ENCODE results near the gene PACSIN1. TPM values are rescaled to one million over a fixed set of nuclear protein-coding genes. Genes with fewer than 3 reads are reported as not detected.

Gene PACSIN1
- total and polyA plus RNA-seq, 10 of the 15 experiments (the other 5 are each of a cell fraction or from before 2014, with no cell fraction given): 0.50 to 9.4 (median 2.8) TPM

DNA sequence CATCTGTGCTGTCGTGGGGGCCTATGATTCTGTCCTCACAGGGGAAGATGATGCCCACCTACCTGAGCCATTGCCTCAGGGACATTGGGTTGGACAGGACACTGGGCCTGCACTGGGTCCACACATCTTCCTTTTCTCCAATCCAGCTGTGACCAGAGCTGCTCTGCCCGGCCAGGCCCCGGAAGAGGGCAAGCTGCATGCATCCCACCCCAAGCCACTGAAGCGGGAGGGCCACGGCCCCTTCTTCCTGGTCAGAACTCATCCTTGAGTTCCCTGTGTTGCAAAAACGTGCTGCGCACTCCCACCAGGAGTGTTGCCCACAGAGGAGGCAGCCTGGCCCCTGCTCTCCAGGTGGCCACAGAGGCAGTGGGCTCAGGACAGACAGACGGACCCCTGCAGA lies 52.1 kb downstream of the PACSIN1 start:
- TF ChIP-seq EGR1 (IDR thresholded peaks at IDR 0.05; ENCODE audit: borderline replicate concordance in 1 of 2, low read depth in 2 of 2, low read length in 2 of 2) (no peak), TCF12 (IDR thresholded peaks at IDR 0.05; ENCODE audit: low read depth, low read length) (no peak), STAT3 (IDR thresholded peaks at IDR 0.05; ENCODE audit: low read depth, low read length) (no peak), SMC3 (IDR thresholded peaks at IDR 0.05; ENCODE audit: borderline replicate concordance, low read length) (no peak)
- TF ChIP-seq, protein P1, sequence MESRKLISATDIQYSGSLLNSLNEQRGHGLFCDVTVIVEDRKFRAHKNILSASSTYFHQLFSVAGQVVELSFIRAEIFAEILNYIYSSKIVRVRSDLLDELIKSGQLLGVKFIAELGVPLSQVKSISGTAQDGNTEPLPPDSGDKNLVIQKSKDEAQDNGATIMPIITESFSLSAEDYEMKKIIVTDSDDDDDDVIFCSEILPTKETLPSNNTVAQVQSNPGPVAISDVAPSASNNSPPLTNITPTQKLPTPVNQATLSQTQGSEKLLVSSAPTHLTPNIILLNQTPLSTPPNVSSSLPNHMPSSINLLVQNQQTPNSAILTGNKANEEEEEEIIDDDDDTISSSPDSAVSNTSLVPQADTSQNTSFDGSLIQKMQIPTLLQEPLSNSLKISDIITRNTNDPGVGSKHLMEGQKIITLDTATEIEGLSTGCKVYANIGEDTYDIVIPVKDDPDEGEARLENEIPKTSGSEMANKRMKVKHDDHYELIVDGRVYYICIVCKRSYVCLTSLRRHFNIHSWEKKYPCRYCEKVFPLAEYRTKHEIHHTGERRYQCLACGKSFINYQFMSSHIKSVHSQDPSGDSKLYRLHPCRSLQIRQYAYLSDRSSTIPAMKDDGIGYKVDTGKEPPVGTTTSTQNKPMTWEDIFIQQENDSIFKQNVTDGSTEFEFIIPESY (IDR thresholded peaks at IDR 0.05): no peak
- TF ChIP-seq, protein P2, sequence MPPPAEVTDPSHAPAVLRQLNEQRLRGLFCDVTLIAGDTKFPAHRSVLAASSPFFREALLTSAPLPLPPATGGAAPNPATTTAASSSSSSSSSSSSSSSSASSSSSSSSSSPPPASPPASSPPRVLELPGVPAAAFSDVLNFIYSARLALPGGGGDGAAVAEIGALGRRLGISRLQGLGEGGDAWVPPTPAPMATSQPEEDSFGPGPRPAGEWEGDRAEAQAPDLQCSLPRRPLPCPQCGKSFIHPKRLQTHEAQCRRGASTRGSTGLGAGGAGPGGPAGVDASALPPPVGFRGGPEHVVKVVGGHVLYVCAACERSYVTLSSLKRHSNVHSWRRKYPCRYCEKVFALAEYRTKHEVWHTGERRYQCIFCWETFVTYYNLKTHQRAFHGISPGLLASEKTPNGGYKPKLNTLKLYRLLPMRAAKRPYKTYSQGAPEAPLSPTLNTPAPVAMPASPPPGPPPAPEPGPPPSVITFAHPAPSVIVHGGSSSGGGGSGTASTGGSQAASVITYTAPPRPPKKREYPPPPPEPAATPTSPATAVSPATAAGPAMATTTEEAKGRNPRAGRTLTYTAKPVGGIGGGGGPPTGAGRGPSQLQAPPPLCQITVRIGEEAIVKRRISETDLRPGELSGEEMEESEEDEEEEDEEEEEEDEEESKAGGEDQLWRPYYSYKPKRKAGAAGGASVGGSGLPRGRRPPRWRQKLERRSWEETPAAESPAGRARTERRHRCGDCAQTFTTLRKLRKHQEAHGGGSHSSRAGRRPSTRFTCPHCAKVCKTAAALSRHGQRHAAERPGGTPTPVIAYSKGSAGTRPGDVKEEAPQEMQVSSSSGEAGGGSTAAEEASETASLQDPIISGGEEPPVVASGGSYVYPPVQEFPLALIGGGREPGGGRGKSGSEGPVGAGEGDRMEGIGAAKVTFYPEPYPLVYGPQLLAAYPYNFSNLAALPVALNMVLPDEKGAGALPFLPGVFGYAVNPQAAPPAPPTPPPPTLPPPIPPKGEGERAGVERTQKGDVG (CRISPR knock-in tag; IDR thresholded peaks at IDR 0.05): no peak
- intact Hi-C loops (cut with micrococcal nuclease; ENCODE audit: unreplicated experiment) (no loop called here), in situ Hi-C loops (cut with MboI) (no loop called here)
- SMC1A ChIA-PET (ENCODE audit: uncharacterized antibody, unreplicated experiment): interaction anchor here (1.0 kb wide), 1 partner anchor 58 kb away, joined by 4 read pairs; no protein-coding TSS in a partner anchor
- no peak for FAIRE-seq
- H3K27ac ChIP-seq (ENCODE audit: control insufficient read depth, insufficient read depth): no peak overlapping the region
- POLR2A ChIA-PET: no interaction called here
- H3K4me2 ChIP-seq (ENCODE audit: control insufficient read depth, insufficient read depth): no peak overlapping the region
- no peak for DNase-seq (ENCODE audit: low read depth, low spot score)
- no peaks in the 10 kb centered on the region for H3K9me3 ChIP-seq (replicated peaks; ENCODE audit: control insufficient read depth, insufficient read depth, low read length)
- no peak overlapping the region for H3K9ac ChIP-seq (ENCODE audit: control insufficient read depth, insufficient read depth, low read length)
- no peaks in the 10 kb centered on the region for H3K36me3 ChIP-seq (ENCODE audit: control insufficient read depth in 2 of 2, insufficient read depth in 2 of 2, low read length in 1 of 2)
- CTCF ChIA-PET: interaction anchor here (1.9 kb wide), 1 partner anchor 58 kb away, joined by 6 read pairs; no protein-coding TSS in a partner anchor
- H2AFZ ChIP-seq (ENCODE audit: control insufficient read depth, low read depth, low read length): no peak overlapping the region
- H3K4me1 ChIP-seq (ENCODE audit: control insufficient read depth, insufficient read depth, low read length): no peaks in the 10 kb centered on the region
- WGBS (ENCODE audit: insufficient coverage, insufficient replicate concordance, low lambda C conversion rate, missing lambda C conversion rate): 32% methylated on average over 8 of the region's 8 CpGs
- BruUV-seq (replicated peaks): no TSS peak
- ATAC-seq: no peak
- no peaks in the 10 kb centered on the region for H3K79me2 ChIP-seq (ENCODE audit: control insufficient read depth, insufficient read depth, low read length)
- H3K27me3 ChIP-seq (replicated peaks in 1 of 2; ENCODE audit: control insufficient read depth in 2 of 2, insufficient read depth in 2 of 2, low read length in 1 of 2): no peaks in the 10 kb centered on the region; a peak in 1 of 4 replicates
- no peak overlapping the region for H3K4me3 ChIP-seq
- no peaks in the 10 kb centered on the region for H4K20me1 ChIP-seq (ENCODE audit: control insufficient read depth, insufficient read depth)
- RAD21 ChIA-PET (ENCODE audit: unreplicated experiment): interaction anchor here (0.8 kb wide), 1 partner anchor 58 kb away, joined by 3 read pairs; no protein-coding TSS in a partner anchor

Measured in GM12878 (cell line).